Muscle layer of duodenum (tissue), 2 donors: ENCODE measurements around the gene CISH.

Source experiments
- H3K27ac ChIP-seq: one replicate; pipeline ENCODE4 v1.7.0; 2013; ENCODE audit warnings: mild to moderate bottlenecking, low read length
- H3K27me3 ChIP-seq: one replicate; pipeline ENCODE4 v1.7.0; 2013; ENCODE audit warnings: low read depth, mild to moderate bottlenecking, control low read depth, low read length
- H3K36me3 ChIP-seq, 2 donors: one replicate each; pipeline ENCODE4 v1.7.0; 2013; ENCODE audit warnings: low read length in 2 of 2, control low read depth in 1 of 2, mild to moderate bottlenecking in 1 of 2; ENCODE audit not compliant: insufficient read depth in 2 of 2, control insufficient read depth in 1 of 2
- H3K4me1 ChIP-seq, 2 donors: one replicate each; pipeline ENCODE4 v1.7.0; 2013; ENCODE audit warnings: low read length in 2 of 2, mild to moderate bottlenecking in 2 of 2, control low read depth in 1 of 2, moderate library complexity in 1 of 2; ENCODE audit not compliant: insufficient read depth in 2 of 2, control insufficient read depth in 1 of 2
- H3K4me3 ChIP-seq, 2 donors: one replicate each; pipeline ENCODE4 v1.7.0; 2013; ENCODE audit warnings: low read length in 2 of 2, low read depth in 1 of 2, mild to moderate bottlenecking in 1 of 2
- H3K9me3 ChIP-seq, 2 donors: one replicate each; pipeline ENCODE4 v1.7.0; 2013; ENCODE audit warnings: low read length in 2 of 2, control low read depth in 1 of 2, mild to moderate bottlenecking in 1 of 2; ENCODE audit not compliant: control insufficient read depth in 1 of 2
- donor health status: healthy.

The CISH gene

GRCh38 chr3:50563867-50564266 lies 47.7 kb downstream of the CISH start:
- H3K36me3 ChIP-seq, result peaks cover 0 to 15% of the 10 kb centered on the region in 2 donors
- H3K27ac ChIP-seq, result no peak overlapping the region
- no peaks in the 10 kb centered on the region for H3K9me3 ChIP-seq
- no peak overlapping the region for H3K4me3 ChIP-seq
- peaks cover 6 to 22% of the 10 kb centered on the region in 2 donors for H3K4me1 ChIP-seq
- H3K27me3 ChIP-seq, result no peaks in the 10 kb centered on the region

- H3K4me1 ChIP-seq, result peaks cover 2 to 21% of the 10 kb centered on the region in 2 donors
- no peak overlapping the region for H3K27ac ChIP-seq
- no peaks in the 10 kb centered on the region for H3K27me3 ChIP-seq
- H3K9me3 ChIP-seq, result no peaks in the 10 kb centered on the region
- peaks cover 0 to 15% of the 10 kb centered on the region in 2 donors for H3K36me3 ChIP-seq
- no peak overlapping the region for H3K4me3 ChIP-seq
These were observed 48.7 kb downstream of the CISH start for GRCh38 chr3:50562861-50563260.

- no peak overlapping the region for H3K27ac ChIP-seq
- peaks cover 0 to 15% of the 10 kb centered on the region in 2 donors for H3K36me3 ChIP-seq
- H3K4me1 ChIP-seq, result peaks cover 0 to 7% of the 10 kb centered on the region in 2 donors
- no peaks in the 10 kb centered on the region for H3K9me3 ChIP-seq
- H3K27me3 ChIP-seq, result no peaks in the 10 kb centered on the region
- no peak overlapping the region for H3K4me3 ChIP-seq
These were observed 51.9 kb downstream of the CISH start for GRCh38 chr3:50559702-50560101.

- Histone ChIP-seq H3K27ac (no peak overlapping the region), H3K4me3 (no peak overlapping the region)
These were observed 53.7 kb downstream of the CISH start for GRCh38 chr3:50557915-50558314.

GRCh38 chr3:50557106-50557505 lies 54.5 kb downstream of the CISH start:
- H3K27ac ChIP-seq, result no peak overlapping the region
- H3K4me3 ChIP-seq, result no peak overlapping the region
- H3K9me3 ChIP-seq, result no peaks in the 10 kb centered on the region
- H3K36me3 ChIP-seq, result peaks cover 0 to 9% of the 10 kb centered on the region in 2 donors
- peaks cover 0 to 7% of the 10 kb centered on the region in 2 donors for H3K4me1 ChIP-seq
- no peaks in the 10 kb centered on the region for H3K27me3 ChIP-seq

More at GRCh38 chr3:50557915-50558314, 53.7 kb downstream of the CISH start:
- Histone ChIP-seq H3K27me3 (no peaks in the 10 kb centered on the region), H3K9me3 (no peaks in the 10 kb centered on the region), H3K36me3 (peaks cover 0 to 9% of the 10 kb centered on the region in 2 donors), H3K4me1 (peaks cover 0 to 7% of the 10 kb centered on the region in 2 donors)
